GM18858 (cell line): Measurements from ENCODE around the gene VWA8.
"Not testable (repeated sequence)": the region's sequence is repeated elsewhere in the genome, so short reads cannot be mapped to it uniquely, and the experiment has no call there.

Source experiments
- ATAC-seq: cut with Tn5 transposase; IDR thresholded peaks from one replicate; pipeline ENCODE4 v1.9.1; 2021; ENCODE audit not compliant: unreplicated experiment

VWA8 gene

DNA sequence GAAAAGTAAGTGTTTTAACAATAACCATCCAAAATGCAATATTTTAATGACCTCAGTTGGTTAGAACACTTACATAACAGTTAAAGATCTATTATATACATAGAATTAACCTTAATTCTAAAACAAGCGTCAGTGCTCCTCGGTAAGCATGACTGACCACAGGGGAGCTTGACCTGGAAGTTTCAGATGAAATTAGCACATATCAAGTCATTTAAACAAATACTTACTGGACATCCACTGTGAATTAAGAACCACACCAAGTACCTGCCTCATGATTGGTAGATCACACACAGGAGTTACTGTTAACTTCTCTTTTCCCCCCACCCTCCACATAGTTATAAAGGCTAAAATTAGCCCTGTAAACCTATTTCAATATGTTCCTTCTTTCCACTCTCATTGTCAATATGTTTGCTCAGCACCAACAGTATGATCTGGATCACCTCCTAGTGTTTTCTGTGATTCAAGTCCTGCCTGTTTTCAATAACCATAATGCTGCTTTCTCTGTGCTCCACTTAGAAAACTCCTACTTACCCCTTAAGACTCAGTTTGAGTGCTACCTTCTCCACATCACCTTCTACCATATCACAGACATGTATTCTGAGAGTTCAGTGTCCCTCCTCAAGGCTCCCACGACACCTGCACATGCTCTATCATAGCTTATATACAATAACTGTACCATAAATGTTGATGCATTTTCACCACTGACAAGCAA lies 209.0 kb downstream of the VWA8 start:
- ATAC-seq, result no peak

DNA sequence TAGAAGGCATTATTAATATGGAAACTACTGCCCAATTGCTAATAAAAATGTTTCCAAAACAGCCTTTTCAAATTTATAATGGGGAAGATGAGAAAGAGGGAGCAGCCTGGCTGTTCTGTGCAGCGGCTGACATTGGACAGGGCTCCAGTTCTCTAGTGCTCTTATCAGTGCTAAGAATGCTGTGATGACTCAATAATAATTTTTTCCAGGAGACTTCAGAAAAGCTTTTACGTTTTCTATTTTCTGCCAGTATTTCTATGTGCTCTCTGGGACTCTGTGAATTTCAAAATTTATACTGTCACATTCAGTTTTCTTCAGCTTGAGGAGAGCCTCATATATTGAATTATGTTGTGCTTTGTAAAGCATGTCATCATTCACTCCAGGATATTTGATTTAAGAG lies 209.6 kb downstream of the VWA8 start:
- no peak for ATAC-seq

DNA sequence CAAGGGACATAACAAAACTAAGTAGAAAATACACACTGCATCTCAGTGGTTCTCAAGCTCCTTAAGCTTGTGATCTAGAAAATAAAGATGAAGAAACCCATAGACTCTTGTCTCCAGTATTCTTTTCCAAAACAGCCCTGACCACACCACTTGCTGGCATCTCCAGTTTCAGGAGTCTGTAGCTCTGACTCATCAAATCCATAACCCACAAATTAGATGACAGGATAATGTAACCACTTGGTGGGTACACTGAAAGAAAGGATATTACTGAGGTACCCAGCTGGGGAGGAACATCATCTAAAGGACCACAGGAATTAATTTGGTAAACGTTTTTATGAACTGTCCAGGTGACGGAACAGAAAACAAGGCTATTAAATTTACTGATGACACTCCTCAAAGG lies 214.7 kb downstream of the VWA8 start:
- no peak for ATAC-seq

DNA sequence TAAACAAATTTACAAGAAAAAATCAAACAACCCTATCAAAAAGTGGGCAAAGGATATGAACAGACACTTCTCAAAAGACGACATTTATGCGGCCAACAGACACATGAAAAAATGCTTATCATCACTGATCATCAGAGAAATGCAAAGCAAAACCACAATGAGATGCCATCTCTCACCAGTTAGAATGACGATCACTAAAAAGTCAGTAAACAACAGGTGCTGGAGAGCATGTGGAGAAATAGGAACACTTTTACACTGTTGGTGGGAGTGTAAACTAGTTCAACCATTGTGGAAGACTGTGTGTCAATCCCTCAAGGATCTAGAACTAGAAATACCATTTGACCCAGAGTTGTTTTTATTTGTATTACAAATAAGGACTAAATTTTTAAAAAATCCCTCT lies 215.4 kb downstream of the VWA8 start:
- not testable (repeated sequence) for ATAC-seq

DNA sequence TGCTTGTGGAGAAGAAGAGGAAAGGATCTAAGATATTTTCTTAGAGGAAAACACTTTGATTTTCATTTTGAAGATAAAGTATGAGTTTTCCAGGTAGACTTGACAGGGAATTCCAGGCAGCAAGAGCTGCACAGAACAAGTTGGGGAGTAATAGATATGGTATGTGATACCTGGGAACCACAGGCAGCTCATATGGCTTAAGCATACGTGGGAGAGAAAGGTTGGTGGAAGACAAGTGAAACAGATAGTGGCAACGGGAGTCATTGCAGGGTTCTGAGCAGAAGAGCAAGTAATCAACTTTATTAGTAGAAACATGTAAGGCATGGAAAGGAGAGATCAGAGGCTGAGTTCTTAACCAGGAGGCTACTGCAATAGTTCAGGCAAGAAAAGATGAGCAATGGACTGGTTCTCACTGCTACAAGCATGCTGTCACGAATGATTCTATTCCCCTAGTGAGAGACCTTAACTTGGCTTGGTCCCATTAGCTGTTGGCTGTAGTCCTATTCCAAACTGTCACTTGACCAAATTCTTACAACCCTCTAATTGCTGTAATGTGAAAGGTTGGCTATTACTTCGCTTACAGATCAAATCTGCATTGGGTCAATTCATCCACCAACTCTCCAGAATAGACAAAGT lies 217.9 kb downstream of the VWA8 start:
- ATAC-seq, result no peak

DNA sequence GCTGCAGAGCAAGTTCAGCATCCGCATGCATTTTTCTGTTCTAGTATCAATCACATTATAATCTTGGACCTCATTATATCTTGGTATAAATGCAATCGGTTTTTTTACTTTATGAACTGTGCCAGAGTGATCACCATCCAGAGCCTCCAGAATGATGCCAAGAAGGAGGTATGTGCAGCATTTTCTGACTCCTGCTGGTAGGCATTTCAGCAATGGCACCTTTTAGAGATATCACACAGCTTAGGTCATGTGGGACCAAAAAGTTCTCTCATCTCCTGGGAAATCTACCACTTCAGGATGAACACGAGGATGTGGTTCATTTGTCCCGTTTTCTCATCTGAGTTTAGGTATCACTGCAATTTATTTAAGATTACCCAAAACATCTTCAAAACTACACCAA lies 220.4 kb downstream of the VWA8 start:
- no peak for ATAC-seq

DNA sequence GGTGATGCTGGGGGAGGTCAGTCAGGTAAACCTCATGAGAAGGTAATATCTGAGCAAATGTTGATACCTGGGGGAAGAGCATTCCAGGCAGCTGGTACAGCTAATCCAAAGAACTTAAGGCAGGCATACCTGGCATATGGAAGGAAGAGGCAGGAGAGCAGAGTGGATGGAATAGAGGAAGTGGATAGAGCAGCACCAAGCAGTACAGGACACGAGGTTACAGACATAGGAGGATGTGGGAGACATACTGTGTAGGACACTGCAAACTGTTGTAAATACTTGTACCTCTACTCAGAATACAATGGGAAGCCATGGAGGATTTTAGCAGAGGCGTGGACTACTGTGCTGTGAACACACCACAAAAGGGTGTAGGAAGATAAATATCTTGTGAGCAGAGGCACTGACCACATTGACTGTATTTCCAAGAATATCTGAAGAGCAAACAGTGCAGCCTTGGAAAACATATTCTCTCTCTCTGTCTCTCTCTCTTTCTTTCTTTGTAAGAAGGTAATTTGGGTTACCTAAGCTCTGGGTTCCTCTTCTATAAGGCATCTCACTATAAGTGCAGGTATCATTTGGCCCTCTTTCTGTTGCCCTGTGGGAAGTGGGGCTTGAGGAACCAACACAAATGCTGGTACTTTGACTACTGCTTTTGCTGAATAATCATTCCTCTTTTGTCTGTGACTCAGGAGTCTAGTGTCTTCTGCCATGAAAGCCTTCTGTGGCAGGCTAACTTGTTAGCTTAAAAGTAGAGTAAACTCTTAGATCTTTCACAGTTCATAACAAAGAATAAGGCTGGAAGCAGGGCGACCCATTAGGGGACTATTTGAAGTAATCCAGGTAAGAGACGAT lies 238.0 kb downstream of the VWA8 start:
- ATAC-seq, result no peak

DNA sequence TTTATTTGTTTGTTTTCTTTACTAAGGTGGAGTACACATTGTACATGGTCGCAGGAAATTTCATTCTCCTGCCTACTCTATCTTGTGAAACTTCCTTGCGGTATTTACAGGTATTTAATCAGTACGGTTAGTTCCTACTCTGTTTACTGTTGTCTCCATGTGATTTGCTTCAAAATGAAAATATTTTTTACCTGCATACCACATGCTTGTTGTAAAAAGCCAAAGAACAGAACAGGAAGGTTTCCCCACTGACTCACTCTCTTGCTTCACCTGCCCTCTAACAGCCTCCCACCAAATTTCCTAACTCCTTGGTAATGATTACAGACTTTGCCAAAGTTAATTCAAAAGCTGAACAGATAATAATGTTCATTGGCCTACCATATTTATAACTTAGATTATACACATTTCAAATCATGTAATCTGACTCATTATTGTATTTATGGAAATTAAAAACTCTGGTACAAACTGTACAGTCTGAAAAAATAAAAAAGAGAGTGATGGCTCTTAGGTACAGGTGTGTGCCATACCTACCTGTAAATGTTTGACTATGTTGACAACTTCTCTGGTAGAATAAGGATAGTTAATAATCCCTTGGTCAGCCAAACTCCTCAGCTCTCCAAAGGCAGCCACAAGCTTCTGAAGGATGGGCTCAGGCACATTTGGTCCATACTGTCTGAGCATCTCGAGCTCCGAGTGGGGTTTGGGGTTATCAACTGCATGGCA lies 239.9 kb downstream of the VWA8 start:
- ATAC-seq, result no peak

DNA sequence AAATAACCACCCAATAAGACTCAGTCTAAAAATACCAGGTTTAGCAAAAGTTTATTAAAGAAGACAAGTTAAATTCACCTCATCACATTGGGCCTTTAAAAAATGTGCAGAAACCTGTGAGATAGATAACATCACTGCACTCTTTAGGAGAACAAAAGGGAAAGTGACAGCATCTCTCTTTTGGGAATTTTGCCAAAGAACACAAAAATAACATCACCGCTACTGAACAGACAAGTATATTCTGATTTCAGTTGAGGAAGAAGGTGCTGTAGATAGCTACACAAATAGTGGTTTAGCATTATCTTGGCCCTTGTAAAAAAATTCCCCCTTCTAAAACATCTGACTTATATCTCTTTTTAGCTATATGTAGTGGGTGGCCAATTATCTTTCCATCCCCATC lies 244.7 kb downstream of the VWA8 start:
- ATAC-seq, result no peak

DNA sequence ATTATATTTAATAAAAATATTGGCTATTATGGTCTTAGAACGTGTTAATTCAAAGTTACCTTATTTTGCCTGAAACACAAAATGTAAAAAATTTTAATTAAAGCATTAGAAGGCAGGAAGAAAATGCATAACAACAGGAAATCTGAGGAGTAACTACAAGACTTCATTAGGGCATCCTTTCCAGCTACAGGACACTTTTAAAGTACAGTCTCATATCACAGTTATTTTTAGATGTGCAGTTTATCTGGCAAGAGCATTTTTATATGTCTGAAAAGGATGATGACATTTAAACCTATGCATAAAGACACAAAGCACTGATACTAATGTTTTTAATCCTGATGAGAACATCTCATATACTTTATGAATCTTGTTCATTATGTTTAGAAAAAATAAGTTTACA lies 247.5 kb downstream of the VWA8 start:
- ATAC-seq, result no peak

DNA sequence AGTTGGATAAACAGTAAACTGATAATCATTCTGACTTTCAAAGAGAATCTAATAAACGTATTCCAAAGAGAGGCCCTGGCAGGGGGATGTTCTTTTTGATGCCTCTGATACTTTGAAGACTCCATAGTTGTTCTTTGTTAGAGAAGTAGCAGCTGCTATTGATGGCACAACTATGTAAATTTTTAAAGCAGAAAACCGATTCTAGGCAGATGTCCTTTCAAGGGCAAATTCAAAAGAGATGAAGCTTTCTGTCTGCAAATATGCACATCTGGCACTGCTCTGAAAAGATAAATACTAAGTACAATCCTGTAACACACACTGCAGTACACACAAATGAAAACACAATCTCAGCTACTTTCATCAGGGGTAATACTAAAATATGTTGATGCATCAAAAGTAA lies 250.1 kb downstream of the VWA8 start:
- ATAC-seq, result no peak

DNA sequence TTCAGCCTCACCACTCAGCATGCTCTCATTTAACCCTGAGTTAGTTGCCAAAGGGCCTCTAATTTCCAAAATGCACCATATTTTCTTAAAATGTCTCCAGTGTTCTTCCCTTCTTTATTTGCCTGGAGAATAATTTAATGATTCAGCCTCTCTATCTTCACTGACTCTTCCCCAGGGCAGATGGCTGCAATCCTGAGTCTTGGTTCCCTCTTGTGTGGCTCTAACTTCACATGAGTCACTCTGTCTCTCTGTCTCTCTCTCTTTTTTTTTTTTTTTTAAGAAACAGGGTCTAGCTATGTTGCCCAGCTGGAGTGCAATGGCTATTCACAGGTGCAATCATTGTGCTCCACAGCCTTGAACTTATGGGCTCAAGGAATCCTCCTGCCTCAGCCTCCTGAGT lies 251.4 kb downstream of the VWA8 start:
- ATAC-seq, result no peak

DNA sequence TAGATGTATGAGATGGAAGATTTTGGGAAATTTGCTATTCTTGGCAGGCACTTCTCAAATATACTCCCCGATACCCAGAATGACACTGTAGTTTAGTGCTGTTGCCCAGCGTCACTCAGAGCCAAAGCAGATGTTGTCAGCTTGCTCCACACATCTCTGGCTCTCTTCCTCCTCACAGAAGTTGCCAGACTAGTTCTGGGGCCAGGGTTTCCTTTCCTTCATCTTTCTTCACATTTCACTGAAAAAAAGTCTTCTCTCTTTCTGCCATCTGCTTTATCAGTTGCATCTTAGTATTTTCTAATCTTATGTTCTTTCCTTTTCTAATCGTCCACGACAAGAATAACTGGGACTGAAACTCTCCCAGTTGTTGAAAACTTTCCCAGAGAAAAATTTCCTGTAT lies 252.2 kb downstream of the VWA8 start:
- ATAC-seq, result no peak

DNA sequence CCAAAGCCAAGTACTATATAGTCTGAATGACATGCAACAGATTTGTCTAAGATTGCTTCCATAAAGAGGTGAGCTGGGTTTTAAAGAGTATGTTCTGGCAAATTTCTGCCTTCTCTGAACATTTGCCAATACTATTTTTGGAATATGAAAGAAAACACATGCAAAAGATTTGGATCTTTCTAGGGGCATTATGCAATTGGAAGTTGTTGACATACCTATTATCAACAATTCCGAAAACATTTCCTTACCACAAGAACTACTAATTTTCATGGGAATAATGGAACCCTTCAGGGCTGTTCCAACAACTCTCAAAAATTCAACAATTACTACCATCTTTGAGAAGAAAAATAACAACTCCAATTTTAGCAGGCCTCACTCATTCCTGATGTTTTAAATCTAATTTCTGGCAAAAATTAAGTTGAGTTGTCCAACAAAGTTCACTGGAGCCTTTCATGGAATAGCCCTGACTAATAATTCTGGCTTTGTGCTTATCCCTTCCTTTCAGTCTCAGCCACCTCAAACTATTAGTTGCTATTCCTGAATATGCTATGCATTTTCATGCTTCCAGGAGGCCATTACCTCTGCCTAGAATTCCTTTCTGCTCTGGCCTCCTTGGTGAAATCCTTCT lies 253.6 kb downstream of the VWA8 start:
- no peak for ATAC-seq

DNA sequence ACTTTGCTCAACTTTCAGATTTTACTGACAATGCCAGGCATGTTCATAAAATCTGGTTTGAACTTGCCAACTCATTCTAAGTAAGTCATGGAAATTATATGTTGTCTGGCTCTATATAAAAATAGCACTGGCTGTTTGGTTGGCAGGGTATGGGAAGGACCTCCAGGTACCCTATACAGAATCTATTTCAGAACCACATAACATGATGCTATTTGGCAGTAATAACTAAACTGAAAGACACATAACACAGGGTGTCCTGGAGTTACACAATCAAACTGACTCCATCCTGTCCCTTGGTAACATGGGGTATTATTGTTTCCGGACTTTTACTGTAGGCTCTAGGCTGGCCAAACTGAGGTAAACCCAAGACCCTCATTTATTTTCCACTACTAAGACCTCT lies 254.8 kb downstream of the VWA8 start:
- no peak for ATAC-seq

DNA sequence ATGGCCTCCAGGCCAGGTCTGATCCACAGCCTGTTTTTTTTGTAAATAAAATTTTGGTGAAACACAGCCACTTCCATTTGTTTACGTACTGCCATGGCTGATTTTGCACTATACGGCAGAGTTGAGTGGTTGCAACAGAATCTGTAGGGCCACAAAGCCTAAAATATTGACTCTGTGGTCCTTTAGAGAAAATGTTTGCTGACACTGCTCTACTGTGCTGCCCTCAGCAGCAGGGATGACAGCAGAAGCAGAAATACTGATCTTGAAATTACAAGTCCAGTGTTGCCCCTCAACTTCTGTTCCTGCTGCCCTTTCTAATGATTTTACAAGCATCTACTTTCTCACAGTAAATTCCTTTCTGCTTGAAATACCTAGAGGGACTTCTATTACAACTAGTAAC lies 258.4 kb downstream of the VWA8 start:
- no peak for ATAC-seq

DNA sequence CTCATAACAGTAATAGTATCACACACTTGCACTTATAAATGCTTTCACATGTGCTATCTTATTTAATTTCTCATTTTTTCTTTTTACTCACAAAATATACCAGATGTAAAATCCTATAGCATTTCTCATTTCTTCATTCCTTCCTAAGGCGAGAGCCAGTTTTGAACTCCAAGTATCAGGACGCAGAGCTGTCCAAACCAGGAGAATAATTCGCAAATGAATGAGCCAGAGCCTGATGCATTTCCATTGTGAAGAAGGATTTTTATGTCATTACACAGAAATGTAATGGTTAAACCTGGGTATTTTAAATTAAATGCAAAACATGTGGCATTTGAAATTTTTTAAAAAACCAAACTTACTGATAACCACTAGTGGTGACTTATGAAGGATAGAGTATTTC lies 259.2 kb downstream of the VWA8 start:
- ATAC-seq, result no peak

DNA sequence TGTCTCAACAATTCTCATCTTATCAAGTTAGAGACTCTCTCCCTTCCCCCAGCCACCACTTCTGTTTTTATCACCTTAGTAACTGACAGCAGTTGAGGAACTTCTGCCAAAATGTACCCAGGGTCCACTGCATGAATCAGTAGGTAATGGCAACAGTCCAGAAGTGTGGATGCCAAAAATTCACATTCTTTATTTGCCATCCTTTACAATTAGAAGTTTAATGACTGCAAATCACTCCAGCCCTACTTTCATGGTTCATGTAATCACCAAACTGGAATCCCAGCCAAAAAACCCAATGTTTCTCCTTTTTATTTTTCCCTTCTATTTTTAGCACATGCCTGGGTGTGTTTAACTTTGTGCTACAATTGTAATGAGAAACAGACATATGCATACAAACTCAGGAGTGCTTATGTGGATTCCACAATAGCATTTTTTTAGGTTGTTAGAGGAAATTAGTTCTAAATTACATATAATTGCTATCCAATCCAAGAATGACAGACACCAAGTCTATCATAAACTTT lies 260.1 kb downstream of the VWA8 start:
- no peak for ATAC-seq

DNA sequence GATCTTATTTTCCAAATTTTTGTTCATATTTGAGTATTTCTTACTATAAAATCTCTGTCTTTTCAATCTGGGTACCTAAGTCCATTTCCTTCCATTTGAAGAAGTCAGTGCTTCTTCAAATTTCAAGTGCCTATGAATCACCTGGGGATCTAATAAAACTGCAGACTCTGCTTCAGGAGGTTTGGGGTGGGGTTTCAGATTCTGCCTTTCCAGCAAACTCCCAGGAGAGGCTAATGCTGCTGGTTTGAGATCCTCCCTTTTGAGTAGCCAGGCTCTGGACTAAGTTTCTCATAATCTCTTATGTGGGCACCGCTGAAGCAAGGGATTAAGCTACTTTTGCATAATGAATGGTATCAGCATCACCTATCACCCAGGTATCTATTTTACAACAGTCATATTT lies 261.1 kb downstream of the VWA8 start:
- no peak for ATAC-seq

DNA sequence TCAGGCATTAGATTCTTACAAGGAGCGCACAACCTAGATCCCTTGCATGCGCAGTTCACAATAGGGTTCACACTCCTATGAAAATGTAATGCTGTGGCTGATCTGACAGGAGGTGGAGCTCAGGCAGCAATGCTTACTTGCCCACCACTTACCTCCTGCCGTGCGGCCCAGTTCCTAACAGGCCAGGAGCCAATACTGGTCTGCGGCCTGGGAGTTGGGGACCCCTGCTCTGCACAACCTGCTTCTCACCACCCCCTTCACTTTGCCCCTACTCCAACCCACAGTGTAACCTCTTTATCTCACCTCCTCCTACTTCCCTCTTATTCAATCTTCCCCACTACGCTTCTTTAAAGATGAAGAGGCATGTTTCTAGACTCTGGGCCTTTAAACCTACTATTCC lies 263.3 kb downstream of the VWA8 start:
- no peak for ATAC-seq
